ENCODE results near the gene SUGP1.

Gene SUGP1

GRCh38 chr19:19294914-19295313 is 25.4 kb downstream of the SUGP1 start:
- DNase-seq, result no peak

DNA sequence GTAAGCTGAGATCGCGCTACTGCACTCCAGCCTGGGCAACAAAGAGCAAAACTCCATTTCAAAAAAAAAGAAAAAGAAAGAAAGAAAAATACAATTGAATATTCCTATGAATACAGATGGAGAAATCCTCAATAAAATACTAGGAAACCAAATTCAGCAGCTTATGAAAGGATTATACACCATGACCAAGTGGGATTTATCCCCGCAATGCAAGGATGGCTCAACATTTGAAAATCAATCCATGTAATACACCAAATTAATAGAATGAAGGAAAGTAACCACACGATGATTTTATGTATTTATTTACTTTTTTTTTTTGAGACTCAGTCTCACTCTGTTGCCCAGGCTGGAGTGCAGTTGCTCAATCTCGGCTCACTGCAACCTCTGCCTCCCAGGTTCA is 27.7 kb downstream of the SUGP1 start:
- DNase-seq, result no peak

GRCh38 chr19:19285686-19286085 is 34.6 kb downstream of the SUGP1 start:
- no peak for DNase-seq

DNA sequence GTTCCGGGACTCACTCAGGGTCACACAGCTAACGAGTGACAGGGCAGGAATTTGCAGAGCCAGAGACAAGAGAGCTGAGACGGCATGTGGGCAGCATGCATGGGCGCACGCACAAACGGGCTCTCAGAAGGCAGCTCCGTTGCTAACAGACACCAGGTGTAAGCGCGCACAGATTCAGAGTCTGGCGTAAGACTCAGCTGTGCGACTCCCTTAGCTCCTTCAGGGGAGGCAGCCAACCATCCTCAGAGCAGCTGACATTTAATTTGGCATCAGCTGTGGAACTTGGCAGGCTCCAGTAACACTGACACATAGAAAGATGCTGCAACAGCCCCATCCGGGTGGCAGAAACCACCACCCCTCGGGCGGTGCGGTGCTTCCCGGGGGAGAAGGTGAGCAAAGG is 39.7 kb downstream of the SUGP1 start:
- DNase-seq, result no peak

GRCh38 chr19:19279853-19280252 is 40.5 kb downstream of the SUGP1 start:
- no peak for DNase-seq

DNA sequence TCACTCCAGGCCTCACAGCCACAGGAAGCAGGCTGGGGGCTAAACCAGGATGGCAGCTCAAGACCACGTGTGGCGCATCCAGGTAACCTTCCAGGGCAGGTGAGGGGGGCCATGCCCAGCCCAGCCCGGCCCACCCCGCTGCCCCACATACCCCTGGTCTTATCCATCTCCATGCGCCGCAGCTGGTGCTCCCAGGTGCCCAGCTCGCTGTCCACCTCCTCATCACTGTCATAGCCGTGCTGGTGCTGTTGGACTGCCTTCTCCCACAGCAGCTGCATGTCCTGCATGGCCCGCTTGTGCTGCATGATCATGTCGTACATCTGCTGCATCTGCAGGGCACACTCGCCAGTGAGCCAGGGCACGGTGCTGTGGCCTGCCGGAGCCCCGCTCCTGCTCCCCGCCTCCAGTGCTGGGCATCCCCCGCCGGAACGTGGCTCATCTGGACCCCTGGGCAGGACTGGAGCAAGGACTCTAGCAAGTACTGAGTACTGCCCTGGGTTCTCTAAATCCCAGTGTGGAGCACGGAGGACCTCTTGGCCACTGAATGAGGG is 41.2 kb downstream of the SUGP1 start:
- DNase-seq, result no peak

DNA sequence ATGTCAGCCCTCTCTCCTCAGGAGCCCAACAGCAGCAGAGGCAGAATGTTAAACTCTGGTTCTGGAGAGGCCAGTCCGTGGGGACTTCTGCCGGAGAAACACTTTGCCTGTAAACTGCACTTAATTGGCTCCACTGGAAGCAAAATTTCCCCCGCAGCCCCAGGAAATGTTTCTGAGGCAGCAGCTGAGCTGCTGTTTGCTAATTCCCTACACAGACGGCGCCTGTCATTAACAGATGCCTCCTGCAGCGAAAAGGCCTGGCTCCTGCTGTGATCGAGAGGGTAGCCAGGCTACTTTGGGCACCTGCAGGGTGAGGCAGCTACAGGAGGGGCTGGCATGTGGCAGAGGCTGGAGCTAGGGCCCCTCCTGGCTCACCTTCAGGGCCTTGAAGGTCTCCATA is 42.0 kb downstream of the SUGP1 start:
- no peak for DNase-seq

- DNase-seq, result no peak
These were observed 43.5 kb downstream of the SUGP1 start for GRCh38 chr19:19276851-19277250.

DNA sequence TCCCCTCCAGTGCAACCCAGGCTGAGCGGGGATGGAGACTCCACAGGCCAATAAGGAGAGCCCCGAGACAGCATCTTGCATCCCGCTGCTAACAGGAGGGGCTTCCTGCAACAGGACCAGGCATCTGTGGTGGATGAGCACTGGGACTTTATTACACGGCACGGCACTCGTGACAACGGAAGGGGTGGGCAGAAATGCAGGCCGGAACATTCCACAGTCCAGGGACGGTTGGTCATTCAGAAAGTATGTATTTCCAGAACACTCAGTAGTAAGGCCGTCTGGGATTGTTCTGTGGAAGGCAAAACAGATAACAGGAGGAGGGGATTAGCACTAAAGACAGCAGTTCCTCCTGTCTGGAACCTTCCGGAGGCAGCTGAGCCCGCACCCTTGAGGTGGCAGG is 43.9 kb downstream of the SUGP1 start:
- no peak for DNase-seq

- DNase-seq, result no peak
These were observed 45.4 kb downstream of the SUGP1 start for GRCh38 chr19:19274716-19275565.

DNA sequence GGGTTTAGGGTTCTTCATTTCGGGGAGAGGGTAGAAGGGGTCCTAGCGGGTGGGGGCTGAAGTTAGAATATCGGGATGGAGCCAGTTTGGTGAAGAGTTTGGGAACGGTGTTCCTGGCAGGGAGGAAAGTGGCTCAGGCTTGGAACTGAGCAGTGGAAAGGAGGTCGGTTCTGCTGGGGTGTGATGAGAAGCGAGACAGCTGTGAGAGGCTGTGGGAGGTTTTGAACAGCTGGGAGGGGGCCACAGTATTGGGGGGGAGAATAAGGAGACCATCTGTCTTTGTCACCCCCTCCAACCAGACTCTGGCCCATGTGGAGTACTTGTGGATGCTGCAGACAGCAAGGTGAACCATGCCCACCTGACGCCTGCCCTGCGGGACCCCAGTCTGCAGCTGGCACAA is 46.2 kb downstream of the SUGP1 start:
- DNase-seq, result no peak

DNA sequence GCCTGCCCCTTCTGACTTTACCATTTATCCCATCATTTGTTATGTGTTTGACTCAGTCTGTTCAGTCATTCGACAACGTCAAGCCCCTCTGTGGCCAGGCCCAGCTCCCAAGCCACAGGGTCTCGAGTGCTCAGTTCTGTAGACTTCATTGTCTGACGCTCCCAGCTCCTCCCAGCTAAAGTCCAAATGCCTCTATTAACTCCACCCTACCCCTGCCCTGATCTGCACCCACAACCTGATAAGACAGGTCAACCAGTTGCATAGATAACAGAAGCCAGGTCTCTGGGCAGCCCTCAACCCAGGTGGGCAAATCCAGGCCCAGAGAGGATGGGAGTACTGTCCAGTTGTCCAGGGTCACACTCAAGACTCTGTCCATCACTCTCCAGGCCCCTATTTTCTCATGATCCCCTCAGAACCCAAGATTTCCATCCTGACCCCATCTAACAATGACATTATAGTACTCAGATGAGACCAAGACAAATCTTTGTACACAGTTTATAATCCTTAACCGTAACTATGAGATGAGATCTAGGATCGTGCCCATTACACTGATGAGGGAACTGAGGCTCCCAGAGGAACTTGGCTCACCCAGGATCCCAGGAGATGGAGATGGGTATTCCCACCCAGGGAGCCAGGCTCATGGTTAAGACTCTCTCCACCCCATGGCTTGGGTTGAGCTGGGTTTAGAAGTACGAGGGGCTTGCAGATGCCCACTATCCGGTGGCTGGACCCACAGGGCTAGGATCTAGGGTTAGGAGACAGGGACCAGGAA is 48.3 kb downstream of the SUGP1 start:
- DNase-seq, result no peak

DNA sequence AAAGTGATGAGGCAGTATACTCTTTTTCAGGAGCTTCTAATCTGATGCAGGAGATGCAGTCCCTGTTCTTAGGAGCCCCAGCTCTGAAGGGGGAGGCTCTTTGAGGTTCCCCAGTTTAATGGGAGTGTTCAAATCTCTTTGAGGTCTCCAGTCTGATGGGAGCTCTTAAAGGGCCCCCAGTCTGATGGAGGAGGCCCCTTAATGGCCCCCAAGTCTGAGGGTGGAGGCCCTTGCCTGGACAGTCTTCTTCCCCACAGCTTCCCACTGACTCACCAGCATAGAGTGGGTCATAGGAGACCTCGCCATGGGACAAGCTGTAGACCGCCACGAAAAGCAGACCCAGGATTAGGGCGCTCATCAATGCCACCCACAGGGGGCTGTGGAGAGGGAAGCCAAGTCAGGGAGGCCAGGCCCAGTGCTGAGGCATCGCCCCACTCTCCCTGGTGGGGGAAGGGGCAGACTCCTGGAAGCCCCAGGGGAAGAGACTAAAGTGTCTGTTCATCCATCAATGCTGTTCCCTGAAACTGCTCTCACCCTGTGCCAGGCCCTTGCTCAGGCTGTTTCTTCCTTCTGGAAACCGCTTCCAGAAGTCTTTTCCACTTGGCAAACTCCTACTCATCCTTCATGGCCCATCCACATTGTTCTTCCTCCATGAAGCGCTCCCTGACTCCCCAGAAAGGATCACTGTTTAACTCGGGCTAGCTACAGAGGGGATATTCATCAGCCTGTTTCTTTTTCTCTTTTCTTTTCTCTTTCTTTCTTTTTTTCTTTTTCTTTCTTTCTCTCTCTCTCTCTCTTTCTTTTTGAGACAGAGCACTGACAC is 49.3 kb downstream of the SUGP1 start:
- no peak for DNase-seq

- no peak for DNase-seq
These were observed 50.2 kb downstream of the SUGP1 start for GRCh38 chr19:19269952-19270694.

DNA sequence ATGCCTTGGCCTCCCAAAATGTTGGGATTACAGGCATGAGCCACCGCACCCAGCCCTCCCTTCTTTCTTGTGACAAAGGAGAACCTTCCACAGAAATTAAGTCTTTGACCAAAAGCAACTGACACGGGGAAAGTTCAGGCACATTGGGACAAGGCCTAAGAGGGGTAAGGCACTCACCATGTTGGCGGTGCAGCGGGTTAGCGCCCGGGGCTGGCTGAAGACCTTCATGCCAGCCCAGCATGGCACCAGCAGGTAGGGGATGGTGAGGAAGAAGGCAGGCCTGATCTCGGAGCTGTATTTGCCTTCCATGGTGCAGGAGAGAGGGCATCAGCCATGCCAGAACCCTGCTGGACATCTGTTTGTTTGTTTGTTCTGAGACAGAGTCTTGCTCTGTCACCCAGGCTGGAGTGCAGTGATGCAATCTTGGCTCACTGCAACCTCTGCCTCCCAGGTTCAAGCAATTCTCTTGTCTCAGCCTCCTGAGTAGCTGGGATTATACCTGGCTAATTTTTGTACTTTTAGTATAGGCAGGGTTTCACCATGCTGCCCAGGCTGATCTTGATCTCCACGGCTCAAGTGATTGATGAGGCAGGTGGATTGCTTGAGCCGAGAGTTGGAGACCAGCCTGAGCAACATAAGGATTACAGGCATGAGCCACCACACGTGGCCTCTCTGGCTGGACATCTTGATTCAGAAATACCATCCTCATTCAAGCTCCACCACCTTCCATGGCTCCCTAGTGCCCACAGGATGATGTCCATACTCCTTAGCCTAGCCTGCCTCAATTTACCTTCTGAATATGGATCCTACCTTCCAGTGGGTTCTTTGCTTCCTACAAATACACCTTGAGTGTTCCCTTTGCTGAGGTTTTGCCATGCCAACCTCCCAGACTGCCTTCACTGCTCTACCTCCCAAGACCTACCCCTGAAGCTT is 51.6 kb downstream of the SUGP1 start:
- DNase-seq, result no peak

- no peak for DNase-seq
These were observed 53.0 kb downstream of the SUGP1 start for GRCh38 chr19:19267305-19267704.

DNA sequence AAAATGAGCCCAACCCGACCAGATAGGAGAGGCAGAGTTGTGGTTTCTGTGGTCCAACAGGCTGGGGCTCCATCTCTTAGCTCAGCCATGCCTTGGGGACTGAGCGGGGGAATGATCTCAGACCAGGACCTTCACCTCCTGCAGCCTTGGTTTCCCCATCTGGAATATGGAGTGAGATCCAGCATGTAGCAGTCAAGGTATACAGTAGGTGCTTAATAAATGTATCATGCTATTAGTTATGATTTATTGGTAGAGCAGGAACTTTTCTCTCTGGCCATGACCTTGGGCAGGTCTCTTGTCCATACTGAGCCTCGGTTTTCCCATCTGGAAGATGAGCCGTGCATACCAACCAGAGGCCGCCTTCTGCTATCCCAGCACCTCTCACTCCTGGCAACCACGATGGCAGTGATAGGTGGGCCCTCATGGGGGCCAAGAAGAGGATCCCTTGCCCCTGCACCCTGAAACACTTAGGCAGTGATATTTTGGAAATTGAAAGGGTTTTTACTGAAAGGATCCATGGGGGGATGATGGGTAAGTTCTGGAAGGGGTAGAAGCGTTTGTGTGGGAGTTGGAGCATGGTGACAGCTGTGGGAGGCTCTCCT is 56.3 kb downstream of the SUGP1 start:
- DNase-seq, result no peak

DNA sequence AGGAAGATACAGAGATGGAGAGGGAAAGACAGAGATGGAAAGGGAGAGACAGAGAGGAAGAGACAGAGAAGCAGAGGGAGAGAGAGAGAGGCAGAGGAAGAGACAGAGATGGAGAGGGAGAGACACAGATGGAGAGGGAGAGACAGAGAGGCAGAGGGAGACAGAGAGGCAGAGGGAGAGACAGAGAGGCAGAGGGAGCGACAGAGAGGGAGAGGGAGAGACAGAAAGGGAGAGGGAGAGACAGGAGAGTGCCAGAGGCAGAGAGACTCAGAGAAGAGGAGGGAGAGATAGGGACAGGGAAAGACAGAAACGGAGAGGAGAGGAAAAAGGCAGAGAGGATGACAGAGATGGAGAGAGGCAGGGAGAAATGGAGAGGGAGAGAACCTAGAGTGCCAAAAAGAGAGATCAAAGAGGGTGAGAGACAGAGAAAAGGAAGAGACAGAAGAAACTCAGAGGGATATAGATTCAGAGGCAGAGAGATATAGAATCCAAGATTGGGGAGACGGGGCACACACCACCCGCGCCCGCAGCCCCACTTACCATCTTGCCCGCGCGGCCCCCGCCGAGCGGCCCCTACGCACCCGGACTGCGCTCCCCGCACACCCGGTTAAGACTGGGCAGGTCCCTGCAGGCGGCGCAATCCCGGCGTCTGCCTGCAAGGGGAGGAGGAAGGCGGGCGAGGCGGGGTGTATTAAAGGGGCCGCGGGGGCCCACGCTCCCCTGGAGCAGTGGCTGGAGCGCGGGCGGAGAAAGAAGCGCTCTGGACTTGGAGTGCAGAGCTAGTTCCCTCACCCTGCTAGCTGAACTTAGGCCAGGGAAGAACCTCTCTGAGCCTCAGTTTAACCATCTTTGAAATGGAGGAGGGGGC is 57.9 kb downstream of the SUGP1 start:
- DNase-seq, result no peak

DNA sequence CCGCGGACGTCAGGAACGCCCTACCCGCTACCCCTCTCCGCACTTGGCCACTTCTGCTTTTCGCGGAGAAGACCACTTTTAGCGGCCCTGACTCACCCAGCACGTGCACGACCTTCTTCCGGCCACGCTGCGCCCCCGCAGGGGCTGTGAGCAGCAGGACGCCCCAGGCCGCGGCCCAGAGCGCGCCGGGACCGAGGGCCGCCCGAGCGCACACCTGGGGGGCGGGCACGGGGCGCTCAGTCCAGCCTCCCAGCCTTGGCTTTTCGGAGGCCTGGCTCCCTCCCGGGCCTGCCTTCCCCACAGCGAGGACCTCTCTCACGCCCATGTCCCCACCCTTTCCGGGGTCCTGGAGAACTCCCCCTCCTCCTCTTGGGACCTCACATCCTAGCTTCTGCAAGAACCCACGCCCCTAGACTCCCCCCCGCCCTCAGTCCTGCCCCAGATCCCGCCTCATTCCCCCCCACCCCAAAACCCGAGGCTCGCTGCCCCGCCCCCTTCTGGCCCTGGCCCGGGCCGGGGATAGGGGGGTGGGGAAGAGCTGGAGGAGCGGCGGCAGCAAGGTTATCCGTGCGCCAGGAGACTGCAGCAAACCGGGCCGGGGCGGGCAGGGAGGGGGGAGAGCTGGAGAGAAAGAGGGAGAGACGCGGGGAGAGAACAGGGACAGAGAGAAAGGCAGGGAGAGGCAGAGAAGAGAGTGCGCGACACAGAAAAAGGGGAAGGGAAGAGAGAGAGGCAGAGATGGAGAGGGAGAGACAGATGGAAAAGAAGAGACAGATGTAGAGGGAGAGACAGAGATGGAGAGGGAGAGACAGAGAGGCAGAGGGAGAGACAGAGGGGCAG is 58.7 kb downstream of the SUGP1 start:
- DNase-seq, result no peak

Data from stimulated activated CD4-positive, alpha-beta T cell treated with anti-CD3 and anti-CD28 coated beads, Interleukin-1b, Interleukin-23, amount 100 ng/mL, for 48 hours (primary cell).